GM21390 (cell line): Measurements from ENCODE around the gene CLDN34.

ENCODE experiments used
- ATAC-seq: cut with Tn5 transposase; IDR thresholded peaks from one replicate; pipeline ENCODE4 v1.9.1; 2021; ENCODE audit not compliant: unreplicated experiment

CLDN34 gene

GRCh38 chrX:9980401-9980800 lies 13.2 kb downstream of the CLDN34 start:
- no peak for ATAC-seq

- ATAC-seq = no peak
Observed at GRCh38 chrX:9980927-9981326, 13.8 kb downstream of the CLDN34 start.

DNA sequence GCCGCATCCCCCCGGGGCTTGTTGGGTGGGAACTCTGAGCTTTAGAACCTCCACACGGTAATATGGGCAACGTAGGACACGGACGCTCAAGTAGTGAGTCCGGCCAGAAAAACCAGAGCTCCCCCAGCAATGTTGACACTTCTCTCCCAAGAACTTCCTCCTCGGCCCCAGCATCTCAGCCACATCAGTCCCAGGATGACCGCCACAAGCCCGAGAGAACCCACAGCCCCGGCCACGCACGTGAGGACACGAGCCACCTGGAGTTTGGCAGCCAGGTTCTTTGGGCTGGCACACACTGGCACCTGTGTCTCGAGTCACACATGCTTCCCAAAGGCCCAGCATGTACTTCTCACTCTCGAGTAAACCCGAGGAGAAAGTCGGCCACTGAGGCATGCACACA lies 16.3 kb downstream of the CLDN34 start:
- no peak for ATAC-seq

GRCh38 chrX:9983846-9984245 lies 16.7 kb downstream of the CLDN34 start:
- no peak for ATAC-seq

DNA sequence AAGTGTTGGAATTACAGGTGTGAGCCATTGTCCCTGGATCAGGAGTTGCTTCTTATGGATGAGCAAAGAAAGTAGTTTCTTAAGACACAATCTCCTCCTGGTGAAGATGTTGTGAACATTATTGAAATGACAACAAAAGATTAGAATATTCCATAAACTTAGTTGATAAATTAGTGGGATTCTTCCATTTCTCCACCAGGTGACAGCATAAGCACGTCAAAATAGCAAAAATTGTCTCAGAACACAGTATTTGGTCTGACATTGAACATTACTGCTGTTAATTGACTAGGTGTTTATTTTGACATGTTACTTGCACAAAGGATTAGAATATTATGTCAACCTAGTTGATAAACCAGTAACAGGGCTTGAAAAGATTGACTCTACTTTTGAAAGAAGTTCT lies 21.6 kb downstream of the CLDN34 start:
- ATAC-seq = no peak

GRCh38 chrX:9992061-9992460 lies 24.9 kb downstream of the CLDN34 start:
- ATAC-seq = no peak

GRCh38 chrX:9992724-9993123 lies 25.6 kb downstream of the CLDN34 start:
- ATAC-seq = no peak

GRCh38 chrX:9995855-9996339 lies 28.7 kb downstream of the CLDN34 start:
- peak; percentile 70 for ATAC-seq

DNA sequence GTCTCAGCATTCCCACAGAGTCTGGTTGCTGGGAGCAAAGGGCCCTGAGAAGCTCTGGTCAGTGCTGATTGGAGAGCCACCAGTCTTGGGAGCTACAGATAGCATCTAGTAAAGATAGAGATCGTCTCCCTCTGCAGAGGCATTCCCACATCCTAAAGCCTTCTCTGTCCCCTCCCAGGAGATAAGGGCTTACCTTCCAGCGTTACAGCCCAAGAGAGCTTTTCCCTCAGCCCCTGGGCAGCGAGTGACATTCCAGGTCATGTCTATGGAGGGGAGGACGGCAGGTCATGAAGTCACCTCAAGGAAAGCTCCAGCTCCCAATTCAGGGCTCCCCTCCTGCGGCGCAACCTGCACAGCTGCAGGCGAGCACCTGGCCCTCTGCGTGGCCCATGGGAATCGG lies 29.9 kb downstream of the CLDN34 start:
- ATAC-seq = no peak

- no peak for ATAC-seq
Observed at GRCh38 chrX:9997524-9997923, 30.4 kb downstream of the CLDN34 start.

DNA sequence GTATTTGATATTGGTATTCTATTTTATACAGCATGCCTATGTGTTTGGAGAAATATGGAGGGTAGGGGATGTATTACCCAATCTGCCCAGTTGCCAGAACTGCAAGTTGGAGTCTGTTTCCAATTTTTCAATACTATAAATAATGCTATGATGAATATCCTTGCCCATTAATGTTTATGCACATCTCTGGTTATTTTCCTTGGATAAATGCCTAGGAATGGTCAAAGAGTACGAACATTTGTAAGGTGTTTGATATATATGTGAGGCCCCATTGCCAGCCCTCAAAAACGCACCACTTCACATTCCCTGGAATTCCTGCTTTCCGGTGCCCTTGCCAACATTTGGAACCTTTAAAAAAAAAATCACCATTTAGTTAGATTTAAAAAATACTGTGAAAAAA lies 34.3 kb downstream of the CLDN34 start:
- ATAC-seq = no peak

DNA sequence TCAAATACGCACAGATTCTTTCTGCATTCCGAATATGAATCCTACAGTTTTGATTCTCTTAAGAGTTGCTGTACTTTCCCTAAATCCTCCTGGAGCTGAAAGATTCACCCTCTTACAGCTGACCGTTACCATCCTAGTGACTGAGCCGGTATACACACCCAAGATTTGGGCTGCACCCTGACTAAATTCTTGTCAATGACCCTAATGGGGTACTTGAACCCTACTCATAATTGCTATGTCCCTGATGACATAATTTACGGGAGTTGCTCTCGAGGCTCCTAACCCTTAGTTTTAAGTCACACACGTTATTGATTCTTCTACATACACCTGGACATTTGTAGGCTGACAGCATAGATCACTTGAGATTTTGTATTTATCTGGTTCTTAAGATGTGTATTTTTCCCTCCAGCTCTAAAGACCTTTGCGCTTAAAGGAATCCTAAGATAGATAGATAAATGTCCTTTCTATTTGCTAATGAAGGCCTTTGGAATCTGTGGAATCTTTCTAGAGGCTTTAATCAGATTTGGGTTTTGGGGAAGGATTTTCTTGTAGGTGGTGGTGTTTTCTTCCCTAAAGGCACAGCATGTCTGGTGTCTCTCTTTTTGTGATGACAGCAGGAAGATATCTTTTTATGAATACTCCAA lies 37.8 kb downstream of the CLDN34 start:
- ATAC-seq = no peak

DNA sequence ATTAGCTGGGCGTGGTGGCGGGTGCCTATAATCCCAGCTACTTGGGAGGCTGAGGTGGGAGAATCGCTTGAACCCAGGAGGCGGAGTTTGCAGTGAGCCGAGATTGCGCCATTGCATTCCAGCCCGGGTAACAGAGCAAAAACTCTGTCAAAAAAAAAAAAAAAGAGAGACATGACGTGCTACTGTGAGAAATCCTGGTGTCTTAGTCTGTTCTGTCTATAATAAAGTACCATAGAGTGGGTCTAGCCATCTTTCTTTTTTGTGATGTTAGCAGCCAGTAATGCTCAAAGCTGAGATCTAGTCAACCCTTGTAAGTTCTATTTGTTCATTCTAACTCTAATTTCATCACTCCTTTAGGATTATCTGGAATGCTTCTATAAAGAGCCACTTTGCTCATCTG lies 38.9 kb downstream of the CLDN34 start:
- no peak for ATAC-seq

DNA sequence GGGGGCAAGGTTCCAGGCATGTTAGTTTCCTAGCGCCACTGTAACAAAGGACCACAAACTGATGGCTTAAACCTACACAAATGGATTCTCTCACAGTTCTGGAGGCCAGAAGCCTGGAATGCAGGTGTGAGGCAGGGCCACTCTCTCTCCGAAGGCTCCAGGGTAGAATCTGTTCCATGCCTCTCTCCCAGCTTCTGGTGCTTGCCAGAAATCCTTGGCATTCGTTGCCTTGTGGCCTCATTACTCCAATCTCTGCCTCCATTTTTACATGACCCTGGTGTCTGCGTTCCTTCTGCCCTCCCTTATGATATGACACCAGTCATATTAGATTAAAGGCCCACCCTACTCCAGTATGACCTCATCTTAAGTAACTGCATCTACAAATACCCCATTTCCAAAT lies 39.6 kb downstream of the CLDN34 start:
- ATAC-seq = no peak

- no peak for ATAC-seq
Observed at GRCh38 chrX:10007621-10008020, 40.5 kb downstream of the CLDN34 start.

GRCh38 chrX:10008483-10009056 lies 41.4 kb downstream of the CLDN34 start:
- no peak for ATAC-seq

- ATAC-seq = no peak
Observed at GRCh38 chrX:10009741-10010140, 42.6 kb downstream of the CLDN34 start.

- no peak for ATAC-seq
Observed at GRCh38 chrX:10010686-10011085, 43.5 kb downstream of the CLDN34 start.

DNA sequence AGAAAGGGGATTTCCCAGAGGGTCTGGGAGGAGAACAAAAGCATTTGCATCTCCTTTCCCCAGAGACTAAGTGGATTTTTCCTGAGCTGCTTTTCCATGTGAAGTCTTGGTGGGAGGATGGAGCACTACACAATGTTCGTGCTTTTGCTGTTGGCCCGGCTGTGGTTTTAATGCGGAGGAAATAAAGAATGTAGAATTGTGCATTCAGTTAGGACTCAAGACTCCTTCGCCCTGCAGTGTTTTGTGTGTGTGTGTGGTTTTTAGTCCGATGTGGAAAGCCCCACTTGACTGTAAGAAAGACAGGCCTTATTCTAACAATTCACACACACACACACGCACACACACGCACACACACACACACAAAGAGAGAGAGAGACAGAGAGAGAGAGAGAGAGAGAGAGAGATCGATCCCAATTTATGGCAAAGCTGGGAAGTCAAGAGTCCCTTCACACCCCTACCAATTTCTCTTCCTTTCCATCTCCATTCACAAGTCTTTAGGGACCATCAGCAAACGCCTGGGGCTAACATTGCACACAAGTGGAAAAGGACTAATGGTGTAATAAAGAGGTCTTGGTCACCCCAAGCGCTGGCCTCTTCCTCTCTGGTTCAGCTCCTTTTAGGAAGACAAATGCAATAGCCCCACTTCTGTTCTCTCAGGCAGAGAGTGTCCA lies 44.2 kb downstream of the CLDN34 start:
- ATAC-seq = no peak

GRCh38 chrX:10011991-10012390 lies 44.8 kb downstream of the CLDN34 start:
- no peak for ATAC-seq

DNA sequence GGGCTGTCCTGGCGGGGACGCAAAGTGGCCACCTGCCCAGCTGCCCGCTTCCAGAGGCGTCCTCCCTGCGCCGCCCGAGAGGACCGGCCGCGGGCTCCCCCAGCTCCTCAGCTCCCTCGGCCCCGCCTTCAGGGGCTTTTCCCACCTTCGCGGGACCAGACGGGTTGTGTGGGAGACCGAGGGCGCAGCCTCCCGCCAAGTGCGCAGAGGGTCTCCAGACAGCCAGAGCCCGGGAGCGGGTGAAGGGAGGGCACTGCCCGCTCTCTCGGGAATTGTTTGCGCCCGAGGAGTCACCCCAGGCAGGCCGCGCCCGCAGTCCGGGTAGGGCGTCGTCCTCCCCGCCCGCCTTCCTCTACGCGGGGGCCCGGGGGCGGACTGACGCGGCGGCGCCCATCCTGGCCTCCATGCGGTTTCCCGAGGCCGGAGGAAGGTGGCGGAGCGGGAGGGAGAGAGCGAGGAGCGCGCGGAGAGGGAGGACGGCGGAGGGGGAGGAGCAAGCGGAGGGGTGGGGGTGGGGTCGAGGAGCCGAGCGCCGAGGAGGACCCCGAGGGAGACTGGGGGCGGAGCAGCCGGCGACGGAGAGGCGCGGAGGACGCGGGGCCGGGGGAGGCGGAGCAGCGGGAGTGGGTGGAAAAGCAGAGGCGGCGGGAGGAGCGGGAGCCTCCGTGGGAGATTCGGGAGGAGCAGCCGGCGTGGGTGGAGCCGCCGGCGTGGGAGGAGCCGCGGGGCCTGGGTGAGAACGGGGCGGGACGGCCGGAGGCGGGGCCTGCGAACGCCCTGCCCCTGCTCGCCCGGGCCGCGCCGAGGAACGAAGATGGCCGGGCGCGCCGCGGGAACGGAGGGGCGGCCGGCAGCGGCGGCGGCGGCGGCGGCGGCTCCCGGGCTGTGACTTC lies 47.5 kb downstream of the CLDN34 start:
- peak; percentile 93 for ATAC-seq
